Activated CD8-positive, alpha-beta memory T cell treated with anti-CD3 and anti-CD28 coated beads for 4 hours (primary cell): ENCODE results near the gene MADD.
"Not testable (repeated sequence)": the region's sequence is repeated elsewhere in the genome, so short reads cannot be mapped to it uniquely, and the experiment has no call there.

Experiments
- DNase-seq, 2 donors: peaks; one replicate each; pipeline ENCODE4 v3.0.0-alpha.2; 2020; ENCODE audit warnings: low read depth in 2 of 2

MADD gene

GRCh38 chr11:47274495-47275235 lies 4.7 kb downstream of the MADD start:
- DNase-seq: no peak

GRCh38 chr11:47276923-47277322 lies 7.0 kb downstream of the MADD start:
- no peak for DNase-seq

GRCh38 chr11:47278058-47278457 lies 8.1 kb downstream of the MADD start:
- no peak for DNase-seq

- DNase-seq: no peak
Observed at GRCh38 chr11:47278769-47279168, 8.8 kb downstream of the MADD start.

DNA sequence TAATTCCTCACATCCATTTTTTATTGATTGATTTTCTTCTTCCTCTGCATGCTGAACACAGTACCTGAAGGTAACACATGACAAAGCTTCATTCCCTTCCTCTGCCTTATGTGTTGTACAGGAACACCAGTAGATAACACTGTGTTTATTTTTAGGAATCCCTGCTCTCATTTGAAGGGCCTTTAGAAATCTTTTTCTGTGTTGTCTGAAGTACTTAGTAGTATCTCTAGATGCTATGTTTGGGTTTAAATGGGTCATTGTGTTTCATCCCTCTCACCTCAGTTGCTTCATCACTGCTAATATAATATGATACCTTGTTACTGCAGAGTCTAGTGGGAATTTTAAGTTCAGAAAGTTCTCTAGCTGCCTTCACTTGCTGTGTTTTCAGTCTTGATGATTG lies 10.2 kb downstream of the MADD start:
- DNase-seq: no peak

DNA sequence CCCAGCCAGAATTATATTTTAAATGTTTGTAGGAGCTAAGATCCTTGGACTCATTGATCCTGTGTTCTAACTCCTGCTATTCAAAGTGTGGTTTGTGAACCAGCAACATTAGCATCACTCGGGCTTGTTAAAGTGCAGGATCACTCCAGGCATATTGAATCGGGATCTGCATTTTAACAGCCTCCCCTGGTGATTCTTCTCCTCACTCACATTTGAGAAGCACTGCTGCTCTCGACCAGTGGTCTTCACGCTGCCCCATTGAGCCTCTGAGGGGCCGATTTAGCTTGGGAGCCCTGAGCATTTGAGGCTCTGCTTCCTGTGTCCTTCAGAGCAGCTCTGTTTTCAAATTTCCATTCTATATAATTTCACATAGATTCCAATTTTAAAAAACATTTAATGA lies 10.9 kb downstream of the MADD start:
- no peak for DNase-seq

DNA sequence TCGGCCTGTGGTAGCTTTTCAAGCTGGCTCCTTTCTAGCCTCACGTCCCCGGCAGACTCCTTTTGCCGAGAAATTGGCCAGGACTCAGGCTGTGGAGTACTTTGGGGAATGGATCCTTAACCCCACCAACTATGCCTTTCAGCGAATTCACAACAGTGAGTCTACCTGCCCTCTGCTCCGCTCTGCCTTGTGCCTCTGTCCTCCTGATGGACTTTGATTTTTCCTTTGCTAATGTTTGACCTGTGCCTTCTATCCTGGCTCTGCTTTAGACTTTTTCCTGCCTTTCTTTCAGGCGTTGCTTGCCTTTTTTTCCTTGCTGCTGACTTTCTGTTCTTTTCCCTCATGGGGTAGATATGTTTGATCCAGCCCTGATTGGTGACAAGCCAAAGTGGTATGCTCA lies 12.5 kb downstream of the MADD start:
- DNase-seq: no peak

DNA sequence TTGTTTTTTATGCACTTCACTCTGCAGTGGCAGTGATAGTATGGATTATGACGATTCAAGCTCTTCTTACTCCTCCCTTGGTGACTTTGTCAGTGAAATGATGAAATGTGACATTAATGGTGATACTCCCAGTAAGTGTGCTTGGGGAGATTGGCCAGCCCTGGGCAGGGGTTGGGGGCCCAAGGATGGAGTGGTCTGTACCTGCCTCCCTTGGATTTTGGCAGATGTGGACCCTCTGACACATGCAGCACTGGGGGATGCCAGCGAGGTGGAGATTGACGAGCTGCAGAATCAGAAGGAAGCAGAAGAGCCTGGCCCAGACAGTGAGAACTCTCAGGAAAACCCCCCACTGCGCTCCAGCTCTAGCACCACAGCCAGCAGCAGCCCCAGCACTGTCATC lies 14.2 kb downstream of the MADD start:
- DNase-seq: no peak

GRCh38 chr11:47285969-47286770 lies 16.2 kb downstream of the MADD start:
- no peak for DNase-seq

DNA sequence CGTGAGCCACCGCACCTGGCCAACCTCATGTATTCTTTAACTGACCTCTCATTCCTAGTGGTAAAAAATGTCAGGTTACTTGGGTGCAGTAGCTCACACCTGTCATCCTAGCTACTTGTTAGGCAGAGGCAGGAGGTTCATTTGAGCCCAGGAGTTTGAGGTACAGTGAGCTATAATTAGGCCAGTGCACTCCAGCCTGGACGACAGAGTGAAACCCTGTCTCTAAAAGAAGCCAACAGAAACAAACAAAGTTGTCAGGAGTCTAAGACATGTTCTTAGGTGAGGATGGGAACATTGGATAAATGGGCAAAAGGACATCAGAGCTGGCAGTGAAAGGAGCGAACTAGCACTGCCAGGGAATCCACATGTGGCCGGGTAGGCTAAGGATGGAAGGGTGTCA lies 18.1 kb downstream of the MADD start:
- DNase-seq: no peak

GRCh38 chr11:47289856-47290255 lies 19.9 kb downstream of the MADD start:
- DNase-seq: no peak

DNA sequence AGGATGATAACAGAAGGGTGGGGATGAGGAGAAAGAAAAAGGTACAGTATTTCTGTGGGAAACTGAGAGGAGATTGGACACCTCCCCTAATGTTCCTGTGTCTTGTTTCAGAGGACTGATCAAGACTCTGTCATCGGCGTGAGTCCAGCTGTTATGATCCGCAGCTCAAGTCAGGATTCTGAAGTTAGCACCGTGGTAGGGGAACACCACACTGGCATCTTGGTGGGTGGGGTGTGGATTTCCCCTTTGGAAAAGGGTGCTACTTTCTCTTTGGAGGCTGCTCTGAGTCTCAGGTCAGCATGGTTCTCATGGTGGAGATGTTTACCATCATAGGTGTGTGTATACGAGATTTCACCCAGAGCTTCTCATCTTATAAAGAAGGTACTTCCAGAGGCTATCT lies 25.5 kb downstream of the MADD start:
- no peak for DNase-seq

GRCh38 chr11:47296045-47296444 lies 26.1 kb downstream of the MADD start:
- no peak for DNase-seq

DNA sequence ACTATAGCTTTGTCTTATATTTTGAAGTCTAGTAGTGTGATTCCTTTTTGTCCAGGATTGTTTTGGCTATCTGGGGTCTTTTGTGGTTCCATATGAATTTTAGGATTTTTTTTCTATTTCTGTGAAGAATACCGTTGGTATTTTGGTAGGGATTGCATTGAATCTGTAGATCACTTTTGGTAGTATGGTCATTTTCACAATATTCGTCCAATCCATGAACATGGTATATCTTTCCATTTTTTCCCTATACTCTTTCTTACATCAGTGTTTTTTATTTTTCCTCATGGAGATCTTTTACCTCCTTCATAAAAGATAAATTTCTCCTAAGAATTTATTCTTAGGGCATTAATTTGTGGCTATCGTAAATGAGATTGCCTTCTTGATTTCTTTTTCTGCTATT lies 29.1 kb downstream of the MADD start:
- no peak for DNase-seq

- no peak for DNase-seq
Observed at GRCh38 chr11:47302853-47303252, 32.9 kb downstream of the MADD start.

DNA sequence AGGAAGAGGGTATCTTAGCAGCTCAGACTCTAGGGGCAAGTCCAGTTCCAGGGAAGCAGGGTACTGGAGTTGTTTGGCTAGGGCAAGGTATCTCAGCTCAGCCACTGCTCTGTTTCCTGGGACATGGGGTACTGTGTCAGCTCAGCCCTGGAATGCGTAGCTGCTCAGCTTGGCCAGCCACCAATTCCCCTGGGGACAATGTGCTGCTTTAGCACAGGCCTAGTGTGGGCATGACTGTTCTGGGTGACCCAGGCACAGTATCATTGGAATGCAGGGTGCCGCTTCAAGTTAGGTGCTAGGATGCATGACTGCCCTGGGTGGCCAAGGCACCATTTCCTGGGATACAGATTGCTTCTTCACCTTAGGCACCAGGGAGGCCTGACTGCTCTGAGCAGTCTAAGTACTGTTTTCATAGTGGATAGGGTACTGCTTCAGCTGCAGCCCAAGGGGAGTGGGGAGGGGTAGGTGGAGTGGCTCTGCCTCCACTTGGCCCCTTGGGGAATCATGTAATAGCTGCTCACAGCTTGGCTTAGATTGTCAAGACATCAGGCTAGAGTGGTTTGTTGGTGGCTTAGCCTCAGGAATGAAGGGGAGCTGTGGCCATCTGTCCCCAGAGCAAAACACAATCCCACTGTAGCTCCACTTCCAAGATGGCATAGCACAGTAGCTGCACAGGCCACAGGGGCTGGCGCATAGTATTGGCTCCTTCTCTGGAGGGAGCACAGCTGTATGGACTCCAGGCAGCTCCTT lies 36.0 kb downstream of the MADD start:
- DNase-seq: no peak

GRCh38 chr11:47306484-47306844 lies 36.5 kb downstream of the MADD start:
- DNase-seq: no peak

DNA sequence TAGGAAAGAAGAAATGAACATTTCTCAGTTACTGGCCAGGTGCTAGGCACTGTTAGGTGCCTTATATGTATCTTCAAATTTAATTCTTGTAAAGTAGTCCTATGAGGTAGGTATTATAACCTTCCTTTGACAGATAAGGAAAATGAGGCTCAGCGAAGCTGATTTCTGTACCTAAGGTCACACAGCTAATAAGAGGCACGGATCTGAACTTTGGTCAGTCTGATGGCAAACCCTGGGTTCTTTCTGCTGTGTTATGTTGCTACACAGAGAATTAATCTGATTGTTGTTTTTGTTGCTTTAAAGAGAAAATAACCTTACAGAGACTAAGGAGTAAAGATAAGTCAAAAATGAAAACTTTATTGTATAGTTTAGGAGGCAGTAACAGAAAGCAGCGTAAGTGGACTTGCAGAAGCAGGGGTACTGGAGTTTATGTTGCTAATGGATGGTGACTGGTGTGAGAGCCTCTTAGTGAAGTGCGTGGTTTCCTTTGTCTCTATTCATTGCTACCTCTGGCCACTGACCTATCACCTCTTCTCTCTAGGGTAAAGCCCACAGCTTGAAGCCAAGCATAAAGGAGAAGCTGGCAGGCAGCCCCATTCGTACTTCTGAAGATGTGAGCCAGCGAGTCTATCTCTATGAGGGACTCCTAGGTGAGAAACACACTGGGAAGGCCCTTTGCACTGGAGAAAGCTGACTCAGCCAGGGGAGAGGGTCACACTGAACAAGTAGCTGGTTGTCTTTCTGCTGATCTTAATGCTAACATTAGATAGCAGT lies 38.3 kb downstream of the MADD start:
- no peak for DNase-seq

DNA sequence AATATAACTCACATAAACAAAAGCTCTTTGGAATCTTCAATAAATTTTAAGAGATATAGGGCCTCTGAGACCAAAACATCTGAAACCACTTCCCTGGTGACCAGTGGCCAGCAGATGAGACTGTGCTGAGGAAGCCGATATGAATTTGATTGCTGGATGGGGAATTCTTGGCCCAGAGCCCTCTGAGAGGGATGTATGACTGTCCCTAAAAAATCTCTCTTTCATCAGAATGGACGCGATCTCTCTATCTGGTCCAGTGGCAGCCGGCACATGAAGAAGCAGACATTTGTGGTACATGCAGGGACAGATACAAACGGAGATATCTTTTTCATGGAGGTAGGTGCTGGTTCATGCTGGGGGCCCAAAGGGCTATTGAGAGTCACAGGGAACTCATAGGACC lies 45.1 kb downstream of the MADD start:
- no peak for DNase-seq

DNA sequence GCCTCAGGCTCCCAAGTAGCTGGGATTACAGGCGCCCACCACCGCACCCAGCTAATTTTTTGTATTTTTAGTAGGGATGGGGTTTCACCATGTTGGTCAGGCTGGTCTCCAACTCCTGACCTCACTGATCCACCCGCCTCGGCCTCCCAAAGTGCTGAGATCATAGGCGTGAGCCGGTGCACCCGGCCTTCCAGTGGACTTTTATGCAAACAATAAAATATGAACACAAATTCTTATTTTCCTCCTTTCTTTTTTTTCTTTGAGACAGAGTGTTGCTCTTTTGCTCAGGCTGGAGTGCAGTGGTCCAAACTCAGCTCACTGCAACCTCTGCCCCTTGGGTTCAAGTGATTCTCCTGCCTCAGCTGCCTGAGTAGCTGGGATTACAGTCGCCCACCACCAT lies 46.6 kb downstream of the MADD start:
- not testable (repeated sequence) for DNase-seq

DNA sequence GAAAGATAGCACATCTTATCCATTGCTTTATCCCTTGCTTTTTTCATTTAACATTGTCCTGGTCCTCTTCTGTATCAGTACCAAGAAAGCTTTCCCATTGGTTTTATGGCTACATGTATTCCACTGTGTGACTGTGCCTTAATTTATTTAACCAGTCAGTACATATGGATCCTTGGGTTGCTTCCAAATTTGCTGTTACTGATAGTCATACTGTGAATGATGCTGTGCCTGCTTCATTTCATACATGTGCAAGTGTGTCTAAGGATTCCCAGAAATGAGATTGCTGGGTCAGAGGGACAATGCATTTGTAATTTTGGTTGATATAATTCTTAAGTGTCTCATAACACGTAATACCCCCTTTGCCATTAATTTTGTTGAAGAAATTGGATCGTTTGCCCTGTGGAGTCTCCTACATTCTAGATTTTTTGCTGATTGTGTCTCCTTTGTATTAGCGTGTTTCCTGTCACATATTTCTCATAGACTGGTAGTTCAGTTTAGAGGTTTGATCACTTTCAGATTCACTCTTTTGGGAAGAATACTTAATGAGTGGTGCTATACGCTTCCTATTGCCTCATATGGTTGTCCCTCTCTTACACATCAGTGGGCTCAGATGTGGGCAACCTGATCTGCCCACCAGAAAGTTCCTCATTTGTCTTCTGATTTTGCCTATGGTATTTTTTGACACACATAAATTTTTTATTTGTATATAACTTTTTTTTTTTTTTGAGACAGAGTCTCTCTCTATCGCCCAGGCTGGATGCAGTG lies 47.3 kb downstream of the MADD start:
- DNase-seq: no peak
